HepG2 (cell line): Measurements from ENCODE around the gene C14orf93. TPM values are rescaled to one million over a fixed set of nuclear protein-coding genes. Genes with fewer than 3 reads are reported as not detected.

ENCODE experiments used
- CBX5 ChIP-seq: sonication (generic); formaldehyde crosslinking; IDR thresholded peaks from 2 replicates; pipeline ENCODE4 v1.4.0; 2020; ENCODE audit warnings: missing genetic modification reagents, borderline replicate concordance
- KAT8 ChIP-seq: IDR thresholded peaks from 2 replicates; pipeline ENCODE4 v1.6.1; 2016; ENCODE audit warnings: missing genetic modification reagents, missing compliant biosample characterization
- KDM3A ChIP-seq: IDR thresholded peaks from 2 replicates; pipeline ENCODE4 v1.6.1; 2018; ENCODE audit warnings: low read depth, missing compliant biosample characterization
- KDM4B ChIP-seq: sonication (generic); formaldehyde crosslinking; IDR thresholded peaks from 2 replicates; pipeline ENCODE4 v1.4.0; 2020; ENCODE audit warnings: missing genetic modification reagents
- MED1 ChIP-seq: sonication (generic); formaldehyde crosslinking; IDR thresholded peaks from 2 replicates; pipeline ENCODE4 v1.4.0; 2020; ENCODE audit warnings: missing genetic modification reagents
- NBN ChIP-seq: fragments of 450-650 bp; conservative IDR thresholded peaks from 2 replicates; pipeline ENCODE4 v1.6.1; 2017
- NR2F1 ChIP-seq, 2 experiments: fragments of 450-650 bp in 1 of 2; formaldehyde crosslinking in 1 of 2; IDR thresholded peaks; 2 replicates each; pipeline versions ENCODE4 v1.5.0 to v1.6.1; 2016 to 2020; ENCODE audit warnings: mild to moderate bottlenecking in 1 of 2, missing compliant biosample characterization in 1 of 2, missing genetic modification reagents in 1 of 2, moderate library complexity in 1 of 2
- SPEN ChIP-seq: sonication (generic); formaldehyde crosslinking; IDR thresholded peaks from 2 replicates; pipeline ENCODE4 v1.5.1; 2020; ENCODE audit warnings: low read depth, mild to moderate bottlenecking, missing genetic modification reagents
- SUZ12 ChIP-seq: fragments of 150-350 bp; IDR thresholded peaks from 2 replicates; pipeline ENCODE4 v1.6.1; 2014; ENCODE audit warnings: low read depth, low read length
- ZBTB42 ChIP-seq: sonication (generic); formaldehyde crosslinking; IDR thresholded peaks from 2 replicates; pipeline ENCODE4 v1.5.0; 2020; ENCODE audit warnings: mild to moderate bottlenecking, missing genetic modification reagents
- ZNF160 ChIP-seq: sonication (generic); formaldehyde crosslinking; IDR thresholded peaks from 2 replicates; pipeline ENCODE4 v1.8.0; 2022; ENCODE audit warnings: mild to moderate bottlenecking, inconsistent platforms, missing genetic modification reagents
- ZNF205 ChIP-seq: IDR thresholded peaks from 2 replicates; pipeline ENCODE4 v1.6.1; 2018; ENCODE audit warnings: missing biosample characterization, missing genetic modification reagents
- ZNF557 ChIP-seq: sonication (generic); formaldehyde crosslinking; IDR thresholded peaks from 2 replicates; pipeline ENCODE4 v1.4.0; 2020; ENCODE audit warnings: missing genetic modification reagents
- polyA plus RNA-seq, 8 experiments: library from polyadenylated mRNA; depleted of rRNA in 3 of 8; stranded (reverse) in 7 of 8; unstranded in 1 of 8; fragments of >200 nt; fragmentation: Illumina TruSeq in 4 of 8; extraction: Trizol in 4 of 8; gene quantifications; 2 replicates each; pipeline versions ENCODE4 v1.2.1 to v1.2.3, GENCODE V29; 2011 to 2016; ENCODE audit warnings: low read depth in 4 of 8, missing spikeins in 1 of 8, mixed read lengths in 1 of 8; ENCODE audit not compliant: insufficient read depth in 1 of 8
- total RNA-seq, 5 experiments: library from RNA; depleted of rRNA; stranded (reverse); fragments of >200 nt; fragmentation: Illumina TruSeq; extraction: Trizol; gene quantifications; 2 replicates each; pipeline ENCODE4 v1.2.3, GENCODE V29; 2016; ENCODE audit warnings: low read depth in 1 of 5
- TF ChIP-seq, protein P1 (sequence below): sonication (generic); formaldehyde crosslinking; conservative IDR thresholded peaks from 2 replicates; pipeline ENCODE4 v1.8.0; 2022; ENCODE audit warnings: missing genetic modification reagents
- TF ChIP-seq, protein P2 (sequence below): sonication (generic); formaldehyde crosslinking; IDR thresholded peaks from 2 replicates; pipeline ENCODE4 v1.4.0; 2020; ENCODE audit warnings: mild to moderate bottlenecking, low read depth, missing genetic modification reagents
- TF ChIP-seq, protein P3 (sequence below): sonication (generic); formaldehyde crosslinking; IDR thresholded peaks from 2 replicates; pipeline ENCODE4 v1.4.0; 2020; ENCODE audit warnings: missing genetic modification reagents
- TF ChIP-seq, protein P4 (sequence below): sonication (generic); formaldehyde crosslinking; conservative IDR thresholded peaks from 2 replicates; pipeline ENCODE4 v1.4.0; 2020; ENCODE audit warnings: missing genetic modification reagents

C14orf93 gene
- total and polyA plus RNA-seq, 2 of the 13 experiments (the other 11 are each of a cell fraction or from before 2014, with no cell fraction given), result 11.4 to 22.5 TPM

DNA sequence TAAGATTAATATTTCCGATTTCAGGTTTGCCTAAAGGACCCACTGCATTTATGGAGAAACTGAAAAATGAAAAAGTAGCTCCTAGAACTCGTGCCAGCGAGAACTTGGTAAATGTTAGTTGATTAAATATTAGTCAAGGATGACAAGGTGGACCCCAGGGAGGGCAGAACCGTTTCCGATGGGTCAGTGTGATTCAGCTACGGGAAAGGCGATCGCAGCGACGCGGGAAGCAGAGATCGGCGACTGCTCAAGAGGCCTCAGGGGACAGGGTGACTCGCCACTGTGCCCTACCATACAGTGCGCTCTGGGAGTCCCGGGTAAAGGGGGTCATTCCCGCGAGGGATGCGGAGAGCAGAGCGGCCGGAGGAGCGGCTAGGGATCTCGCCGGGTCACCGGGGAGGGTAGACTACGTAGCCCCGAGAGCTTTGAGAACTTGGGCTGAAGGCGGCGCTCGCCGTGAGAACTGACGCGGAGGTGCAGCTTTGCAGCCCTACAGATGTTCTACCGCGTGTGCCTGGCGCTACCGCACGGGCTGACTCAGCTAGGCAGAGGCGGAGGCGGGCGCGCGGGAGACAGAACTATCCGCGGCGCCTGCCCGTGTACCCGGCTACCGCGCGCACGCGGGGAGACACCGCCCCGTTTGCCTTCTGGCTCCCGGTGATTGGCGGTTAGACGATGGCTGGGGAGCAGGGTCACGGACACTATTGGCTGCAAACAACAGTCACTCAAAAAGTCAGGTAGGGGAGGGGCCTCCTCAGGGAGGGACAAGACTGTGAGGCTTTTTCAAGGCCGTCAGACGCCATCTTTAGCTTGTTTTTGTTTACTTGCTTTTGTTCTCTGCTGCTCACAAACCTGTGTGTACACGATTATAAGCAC is 3.2 kb downstream of the C14orf93 start (continued):
- TF ChIP-seq, protein P1, sequence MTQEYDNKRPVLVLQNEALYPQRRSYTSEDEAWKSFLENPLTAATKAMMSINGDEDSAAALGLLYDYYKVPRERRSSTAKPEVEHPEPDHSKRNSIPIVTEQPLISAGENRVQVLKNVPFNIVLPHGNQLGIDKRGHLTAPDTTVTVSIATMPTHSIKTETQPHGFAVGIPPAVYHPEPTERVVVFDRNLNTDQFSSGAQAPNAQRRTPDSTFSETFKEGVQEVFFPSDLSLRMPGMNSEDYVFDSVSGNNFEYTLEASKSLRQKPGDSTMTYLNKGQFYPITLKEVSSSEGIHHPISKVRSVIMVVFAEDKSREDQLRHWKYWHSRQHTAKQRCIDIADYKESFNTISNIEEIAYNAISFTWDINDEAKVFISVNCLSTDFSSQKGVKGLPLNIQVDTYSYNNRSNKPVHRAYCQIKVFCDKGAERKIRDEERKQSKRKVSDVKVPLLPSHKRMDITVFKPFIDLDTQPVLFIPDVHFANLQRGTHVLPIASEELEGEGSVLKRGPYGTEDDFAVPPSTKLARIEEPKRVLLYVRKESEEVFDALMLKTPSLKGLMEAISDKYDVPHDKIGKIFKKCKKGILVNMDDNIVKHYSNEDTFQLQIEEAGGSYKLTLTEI (CRISPR knock-in tag), result no peak
- TF ChIP-seq ZNF205 (CRISPR knock-in tag), result peak; percentile 98
- TF ChIP-seq, protein P2, sequence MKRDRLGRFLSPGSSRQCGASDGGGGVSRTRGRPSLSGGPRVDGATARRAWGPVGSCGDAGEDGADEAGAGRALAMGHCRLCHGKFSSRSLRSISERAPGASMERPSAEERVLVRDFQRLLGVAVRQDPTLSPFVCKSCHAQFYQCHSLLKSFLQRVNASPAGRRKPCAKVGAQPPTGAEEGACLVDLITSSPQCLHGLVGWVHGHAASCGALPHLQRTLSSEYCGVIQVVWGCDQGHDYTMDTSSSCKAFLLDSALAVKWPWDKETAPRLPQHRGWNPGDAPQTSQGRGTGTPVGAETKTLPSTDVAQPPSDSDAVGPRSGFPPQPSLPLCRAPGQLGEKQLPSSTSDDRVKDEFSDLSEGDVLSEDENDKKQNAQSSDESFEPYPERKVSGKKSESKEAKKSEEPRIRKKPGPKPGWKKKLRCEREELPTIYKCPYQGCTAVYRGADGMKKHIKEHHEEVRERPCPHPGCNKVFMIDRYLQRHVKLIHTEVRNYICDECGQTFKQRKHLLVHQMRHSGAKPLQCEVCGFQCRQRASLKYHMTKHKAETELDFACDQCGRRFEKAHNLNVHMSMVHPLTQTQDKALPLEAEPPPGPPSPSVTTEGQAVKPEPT (CRISPR knock-in tag), result peak; percentile 97
- peak; percentile 96 for TF ChIP-seq MED1 (CRISPR knock-in tag)
- TF ChIP-seq KDM4B, result peak; percentile 99
- TF ChIP-seq KDM3A, result peak; percentile 100
- peak; percentile 97 for TF ChIP-seq SPEN (CRISPR knock-in tag)
- peak; percentile 23 to 67; a peak in 2 of 4 replicates for TF ChIP-seq NR2F1 (CRISPR knock-in tag; IDR thresholded peaks at IDR 0.05)
- TF ChIP-seq, protein P3, sequence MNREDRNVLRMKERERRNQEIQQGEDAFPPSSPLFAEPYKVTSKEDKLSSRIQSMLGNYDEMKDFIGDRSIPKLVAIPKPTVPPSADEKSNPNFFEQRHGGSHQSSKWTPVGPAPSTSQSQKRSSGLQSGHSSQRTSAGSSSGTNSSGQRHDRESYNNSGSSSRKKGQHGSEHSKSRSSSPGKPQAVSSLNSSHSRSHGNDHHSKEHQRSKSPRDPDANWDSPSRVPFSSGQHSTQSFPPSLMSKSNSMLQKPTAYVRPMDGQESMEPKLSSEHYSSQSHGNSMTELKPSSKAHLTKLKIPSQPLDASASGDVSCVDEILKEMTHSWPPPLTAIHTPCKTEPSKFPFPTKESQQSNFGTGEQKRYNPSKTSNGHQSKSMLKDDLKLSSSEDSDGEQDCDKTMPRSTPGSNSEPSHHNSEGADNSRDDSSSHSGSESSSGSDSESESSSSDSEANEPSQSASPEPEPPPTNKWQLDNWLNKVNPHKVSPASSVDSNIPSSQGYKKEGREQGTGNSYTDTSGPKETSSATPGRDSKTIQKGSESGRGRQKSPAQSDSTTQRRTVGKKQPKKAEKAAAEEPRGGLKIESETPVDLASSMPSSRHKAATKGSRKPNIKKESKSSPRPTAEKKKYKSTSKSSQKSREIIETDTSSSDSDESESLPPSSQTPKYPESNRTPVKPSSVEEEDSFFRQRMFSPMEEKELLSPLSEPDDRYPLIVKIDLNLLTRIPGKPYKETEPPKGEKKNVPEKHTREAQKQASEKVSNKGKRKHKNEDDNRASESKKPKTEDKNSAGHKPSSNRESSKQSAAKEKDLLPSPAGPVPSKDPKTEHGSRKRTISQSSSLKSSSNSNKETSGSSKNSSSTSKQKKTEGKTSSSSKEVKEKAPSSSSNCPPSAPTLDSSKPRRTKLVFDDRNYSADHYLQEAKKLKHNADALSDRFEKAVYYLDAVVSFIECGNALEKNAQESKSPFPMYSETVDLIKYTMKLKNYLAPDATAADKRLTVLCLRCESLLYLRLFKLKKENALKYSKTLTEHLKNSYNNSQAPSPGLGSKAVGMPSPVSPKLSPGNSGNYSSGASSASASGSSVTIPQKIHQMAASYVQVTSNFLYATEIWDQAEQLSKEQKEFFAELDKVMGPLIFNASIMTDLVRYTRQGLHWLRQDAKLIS (CRISPR knock-in tag), result peak; percentile 86
- TF ChIP-seq ZNF557, result peak; percentile 98
- peak; percentile 98; the same call in 1 of the 2 replicates for TF ChIP-seq ZBTB42 (CRISPR knock-in tag)
- peak; percentile 97 for TF ChIP-seq KAT8
- no peak for TF ChIP-seq NBN
- no peak for TF ChIP-seq SUZ12
- peak; percentile 94 for TF ChIP-seq ZNF160 (CRISPR knock-in tag)
- TF ChIP-seq CBX5 (CRISPR knock-in tag), result peak; percentile 85; the same call in 1 of the 2 replicates
- TF ChIP-seq, protein P4, sequence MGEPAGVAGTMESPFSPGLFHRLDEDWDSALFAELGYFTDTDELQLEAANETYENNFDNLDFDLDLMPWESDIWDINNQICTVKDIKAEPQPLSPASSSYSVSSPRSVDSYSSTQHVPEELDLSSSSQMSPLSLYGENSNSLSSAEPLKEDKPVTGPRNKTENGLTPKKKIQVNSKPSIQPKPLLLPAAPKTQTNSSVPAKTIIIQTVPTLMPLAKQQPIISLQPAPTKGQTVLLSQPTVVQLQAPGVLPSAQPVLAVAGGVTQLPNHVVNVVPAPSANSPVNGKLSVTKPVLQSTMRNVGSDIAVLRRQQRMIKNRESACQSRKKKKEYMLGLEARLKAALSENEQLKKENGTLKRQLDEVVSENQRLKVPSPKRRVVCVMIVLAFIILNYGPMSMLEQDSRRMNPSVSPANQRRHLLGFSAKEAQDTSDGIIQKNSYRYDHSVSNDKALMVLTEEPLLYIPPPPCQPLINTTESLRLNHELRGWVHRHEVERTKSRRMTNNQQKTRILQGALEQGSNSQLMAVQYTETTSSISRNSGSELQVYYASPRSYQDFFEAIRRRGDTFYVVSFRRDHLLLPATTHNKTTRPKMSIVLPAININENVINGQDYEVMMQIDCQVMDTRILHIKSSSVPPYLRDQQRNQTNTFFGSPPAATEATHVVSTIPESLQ (CRISPR knock-in tag), result peak; percentile 94; the same call in 1 of the 2 replicates
